MM.1S (cell line): ENCODE measurements around the gene WWTR1.

ENCODE experiments used
- DNase-seq: peaks from one replicate; pipeline ENCODE4 v3.0.0-alpha.2; 2015
- H2AFZ ChIP-seq: fragments of 300-600 bp; sonication (generic); 2 replicates; pipeline ENCODE4 v1.6.0; 2016; ENCODE audit warnings: antibody characterized with exemption, low read length
- H3F3A ChIP-seq: fragments of 300-600 bp; sonication (generic); 2 replicates; pipeline ENCODE4 v1.6.1; 2016; ENCODE audit warnings: mild to moderate bottlenecking, antibody characterized with exemption, low read length, moderate library complexity, mixed read lengths; ENCODE audit not compliant: insufficient read depth
- H3K27ac ChIP-seq: fragments of 300-600 bp; sonication (generic); 2 replicates; pipeline ENCODE4 v1.5.1; 2016; ENCODE audit warnings: mild to moderate bottlenecking, low read length
- H3K27me3 ChIP-seq: fragments of 300-600 bp; sonication (generic); replicated peaks from 2 replicates; pipeline ENCODE4 v1.6.0; 2016; ENCODE audit warnings: low read length; ENCODE audit not compliant: insufficient read depth
- H3K36me3 ChIP-seq: fragments of 300-600 bp; sonication (generic); replicated peaks from 2 replicates; pipeline ENCODE4 v1.6.1; 2016; ENCODE audit warnings: mild to moderate bottlenecking, low read length, mixed read lengths; ENCODE audit not compliant: insufficient read depth
- H3K4me1 ChIP-seq: fragments of 300-600 bp; sonication (generic); 2 replicates; pipeline ENCODE4 v1.6.1; 2016; ENCODE audit warnings: low read length, mixed read lengths
- H3K4me2 ChIP-seq: fragments of 300-600 bp; sonication (generic); 2 replicates; pipeline ENCODE4 v1.6.0; 2016; ENCODE audit warnings: low read depth, low read length
- H3K4me3 ChIP-seq: fragments of 300-600 bp; sonication (generic); 2 replicates; pipeline ENCODE4 v1.5.1; 2016; ENCODE audit warnings: low read length, mixed read lengths
- H3K79me2 ChIP-seq: fragments of 300-600 bp; sonication (generic); 2 replicates; pipeline ENCODE4 v1.6.1; 2016; ENCODE audit warnings: mixed run types, low read length, mixed read lengths
- H3K9ac ChIP-seq: fragments of 300-600 bp; sonication (generic); 2 replicates; pipeline ENCODE4 v1.6.1; 2016; ENCODE audit warnings: low read length, mixed read lengths
- H3K9me2 ChIP-seq: fragments of 300-600 bp; sonication (generic); replicated peaks from 2 replicates; pipeline ENCODE4 v1.6.1; 2016; ENCODE audit warnings: mild to moderate bottlenecking, low read length, mixed read lengths; ENCODE audit not compliant: insufficient read depth
- H3K9me3 ChIP-seq: fragments of 300-600 bp; sonication (generic); replicated peaks from 2 replicates; pipeline ENCODE4 v1.6.1; 2016; ENCODE audit warnings: mild to moderate bottlenecking, low read length, mixed read lengths; ENCODE audit not compliant: insufficient read depth
- H4K20me1 ChIP-seq: fragments of 300-600 bp; sonication (generic); 2 replicates; pipeline ENCODE4 v1.6.1; 2016; ENCODE audit warnings: mild to moderate bottlenecking, low read length, moderate library complexity, mixed read lengths; ENCODE audit not compliant: insufficient read depth
- CTCF ChIP-seq: fragments of 300-600 bp; sonication (generic); IDR thresholded peaks from 2 replicates; pipeline ENCODE4 v1.5.1; 2016; ENCODE audit warnings: antibody characterized with exemption, low read length, mixed read lengths
- EZH2 ChIP-seq: fragments of 300-600 bp; sonication (generic); optimal IDR thresholded peaks from 2 replicates; pipeline ENCODE3; 2017; ENCODE audit warnings: low read depth, mild to moderate bottlenecking, antibody characterized with exemption, low read length, mixed read lengths
- EZH2phosphoT487 ChIP-seq: fragments of 300-600 bp; sonication (generic); IDR thresholded peaks from 2 replicates; pipeline ENCODE4 v1.6.1; 2018; ENCODE audit warnings: antibody characterized with exemption, low read length

Gene WWTR1

GRCh38 chr3:149604125-149604875, 53.5 kb downstream of the WWTR1 start:
- TF ChIP-seq CTCF (no peak), EZH2 (no peak), EZH2phosphoT487 (no peak)
- H3K9me2 ChIP-seq, result no peaks in the 10 kb centered on the region
- H2AFZ ChIP-seq, result no peak overlapping the region
- peaks cover 19% of the 10 kb centered on the region for H3K4me1 ChIP-seq
- H4K20me1 ChIP-seq, result no peaks in the 10 kb centered on the region
- H3K4me2 ChIP-seq, result no peak overlapping the region
- no peaks in the 10 kb centered on the region for H3K9me3 ChIP-seq
- H3K4me3 ChIP-seq, result no peak overlapping the region
- peaks cover 14% of the 10 kb centered on the region for H3F3A ChIP-seq
- no peaks in the 10 kb centered on the region for H3K79me2 ChIP-seq
- H3K36me3 ChIP-seq, result no peaks in the 10 kb centered on the region
- no peak for DNase-seq
- no peak overlapping the region for H3K27ac ChIP-seq
- H3K27me3 ChIP-seq, result no peaks in the 10 kb centered on the region
- no peak overlapping the region for H3K9ac ChIP-seq

- H3K4me1 ChIP-seq, result peaks cover 15% of the 10 kb centered on the region
- no peak overlapping the region for H2AFZ ChIP-seq
- H3K9ac ChIP-seq, result no peak overlapping the region
- TF ChIP-seq EZH2phosphoT487, result no peak
- no peak for TF ChIP-seq CTCF
- no peak for TF ChIP-seq EZH2
- H3K27ac ChIP-seq, result peak overlapping the region; percentile 48; the same call in 1 of the 2 replicates
- H3K9me2 ChIP-seq, result no peaks in the 10 kb centered on the region
- H3K4me2 ChIP-seq, result peak overlapping the region; percentile 53; the same call in 1 of the 2 replicates
- H3F3A ChIP-seq, result peaks cover 12% of the 10 kb centered on the region
- no peak overlapping the region for H3K4me3 ChIP-seq
- H3K36me3 ChIP-seq, result no peaks in the 10 kb centered on the region
- DNase-seq, result no peak
- no peaks in the 10 kb centered on the region for H3K79me2 ChIP-seq
- no peaks in the 10 kb centered on the region for H4K20me1 ChIP-seq
- no peaks in the 10 kb centered on the region for H3K9me3 ChIP-seq
- no peaks in the 10 kb centered on the region for H3K27me3 ChIP-seq
Measured at GRCh38 chr3:149603126-149604074, 54.4 kb downstream of the WWTR1 start.

- H3K27ac ChIP-seq, result no peak overlapping the region
- no peaks in the 10 kb centered on the region for H4K20me1 ChIP-seq
- H3K27me3 ChIP-seq, result no peaks in the 10 kb centered on the region
- no peak overlapping the region for H3K4me2 ChIP-seq
- H3K9me2 ChIP-seq, result no peaks in the 10 kb centered on the region
- H3K4me1 ChIP-seq, result peaks cover 15% of the 10 kb centered on the region
- peaks cover 12% of the 10 kb centered on the region for H3F3A ChIP-seq
- TF ChIP-seq CTCF (no peak), EZH2 (no peak), EZH2phosphoT487 (no peak)
- no peak overlapping the region for H2AFZ ChIP-seq
- H3K9ac ChIP-seq, result no peak overlapping the region
- H3K36me3 ChIP-seq, result no peaks in the 10 kb centered on the region
- no peaks in the 10 kb centered on the region for H3K9me3 ChIP-seq
- H3K79me2 ChIP-seq, result no peaks in the 10 kb centered on the region
- no peak for DNase-seq
- no peak overlapping the region for H3K4me3 ChIP-seq
Measured at GRCh38 chr3:149600634-149601033, 57.2 kb downstream of the WWTR1 start.
